T47D (cell line): ENCODE results near the gene TGFBR2.
A peak's percentile ranks its signal among the peaks of the same experiment; 100 is the strongest.
"Not testable (repeated sequence)": the region's sequence is repeated elsewhere in the genome, so short reads cannot be mapped to it uniquely, and the experiment has no call there.

Experiments used
- DNase-seq, 2 experiments: peaks; one replicate each; pipeline versions ENCODE4 v3.0.0 to v3.0.0-alpha.2; 2011 to 2012; ENCODE audit warnings: low read depth in 1 of 2, low spot score in 1 of 2
- JUND ChIP-seq: IDR thresholded peaks from 2 replicates; pipeline ENCODE4 v1.6.1; 2012; ENCODE audit warnings: low read depth
- in situ Hi-C: cut with HindIII; loops from 2 replicates; pipeline ENCODE4 v1.10.0; 2016; ENCODE audit warnings: low sequenced_read_pairs, low pct_unique_long_range_greater_than_20kb

The TGFBR2 gene

DNA sequence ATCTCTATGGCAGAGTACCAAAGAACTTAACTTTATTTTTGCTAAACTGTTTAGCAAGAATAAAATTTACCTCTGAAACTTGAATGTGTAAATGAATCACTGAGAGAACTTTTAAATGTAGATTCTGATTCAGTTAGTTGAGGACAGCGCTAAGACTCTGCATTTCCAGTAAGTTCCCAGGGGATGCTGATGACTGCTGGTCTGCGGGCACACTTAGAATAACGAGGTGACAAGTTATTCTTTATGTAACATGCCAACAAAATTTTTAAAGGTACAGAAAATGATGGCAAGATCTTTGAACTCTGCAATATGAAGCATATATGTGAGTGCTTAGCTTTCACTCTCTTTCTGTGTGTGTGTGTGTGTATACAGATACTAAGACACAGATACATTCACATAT is 56.4 kb downstream of the TGFBR2 start:
- TF ChIP-seq JUND: no peak
- in situ Hi-C loops: no loop called here
- no peak for DNase-seq

DNA sequence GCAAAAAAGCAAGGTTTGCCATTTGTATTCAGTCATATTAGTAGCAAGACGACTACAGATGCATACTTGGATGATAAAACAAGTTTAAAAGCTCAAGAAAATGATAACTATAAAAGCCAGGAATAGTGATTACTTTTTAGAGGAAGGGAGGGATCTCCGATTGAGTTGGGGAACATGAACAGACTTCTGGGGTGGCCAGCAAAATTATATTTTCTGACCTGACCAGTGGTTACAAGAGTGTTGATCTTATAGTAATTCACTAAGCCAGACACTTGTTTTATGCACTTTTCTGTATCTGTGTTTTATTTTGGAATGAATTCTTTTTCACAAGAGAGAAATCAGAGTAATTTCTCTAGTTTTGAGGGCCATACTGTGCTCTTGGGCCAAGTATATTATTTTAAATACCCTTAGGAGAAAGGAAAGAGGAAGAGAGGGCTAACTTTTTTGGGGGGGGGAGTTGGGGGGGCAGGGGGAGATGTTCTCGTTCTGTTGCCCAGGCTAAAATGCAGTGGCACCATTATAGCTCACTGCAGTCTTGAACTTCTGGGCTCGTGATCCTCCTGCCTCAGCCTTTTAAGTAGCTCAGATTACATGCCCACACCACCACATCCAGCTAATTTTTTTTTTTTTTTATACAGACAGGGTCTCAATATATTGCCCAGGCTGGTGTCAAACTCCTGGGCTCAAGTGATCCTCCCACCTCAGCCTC is 57.3 kb downstream of the TGFBR2 start:
- DNase-seq: no peak
- no peak for TF ChIP-seq JUND
- in situ Hi-C loops: no loop called here

DNA sequence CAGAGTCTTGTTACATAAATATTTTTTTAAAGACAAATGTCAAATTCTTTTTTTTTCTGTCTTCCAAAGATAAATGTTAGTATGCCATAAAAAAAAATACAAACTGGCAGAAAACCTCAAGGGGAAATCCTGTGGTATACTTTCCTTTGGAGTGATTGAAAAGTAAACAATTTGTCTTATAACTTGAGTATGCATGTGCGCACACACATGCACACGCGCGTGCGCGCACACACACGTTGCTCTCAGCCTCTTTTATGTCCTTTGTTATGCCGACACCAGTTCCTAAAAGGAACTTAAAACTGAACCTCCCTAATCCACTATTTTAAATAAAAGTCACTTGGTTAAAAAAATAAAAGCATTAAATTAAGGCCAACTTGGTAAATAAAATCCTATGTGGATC is 58.1 kb downstream of the TGFBR2 start:
- in situ Hi-C loops: no loop called here
- no peak for TF ChIP-seq JUND
- no peak for DNase-seq

DNA sequence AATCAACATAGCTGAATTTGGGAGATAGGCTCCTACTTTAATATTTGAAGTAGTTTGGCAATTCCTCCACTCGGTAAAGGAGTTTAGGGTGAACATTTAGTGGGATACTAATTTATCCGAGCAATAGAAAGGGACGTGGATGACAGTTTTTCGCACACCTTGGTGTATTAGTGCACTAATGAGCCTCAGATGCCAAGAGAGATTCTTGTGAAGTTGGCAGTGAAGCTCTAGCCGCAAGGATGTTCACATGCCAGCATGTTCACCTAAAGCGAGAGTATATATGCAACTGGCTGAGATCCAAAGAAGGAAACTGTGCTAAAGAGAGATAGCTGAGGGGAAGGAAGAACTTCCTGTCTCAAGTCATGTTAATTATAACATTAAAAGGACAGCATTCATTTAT is 58.5 kb downstream of the TGFBR2 start:
- in situ Hi-C loops: no loop called here
- no peak for DNase-seq
- TF ChIP-seq JUND: no peak

DNA sequence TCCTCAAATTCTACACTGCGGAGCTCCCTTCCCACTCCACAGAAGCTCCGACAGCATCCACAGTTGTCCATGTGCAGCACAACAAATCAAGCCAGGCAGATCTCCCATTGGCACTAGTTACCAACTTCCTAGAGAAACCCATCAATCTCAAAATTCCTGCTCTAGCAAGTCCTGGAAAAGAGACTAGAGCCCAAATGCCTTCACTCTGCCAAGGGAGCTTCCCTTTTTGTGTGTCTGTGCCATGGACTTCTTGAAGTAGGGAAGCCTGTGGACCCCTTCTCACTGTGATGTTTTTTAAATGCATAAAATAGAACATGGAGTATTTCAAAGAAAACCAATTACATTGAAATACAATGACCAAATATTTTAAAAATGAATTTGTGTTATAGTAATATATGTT is 59.1 kb downstream of the TGFBR2 start:
- in situ Hi-C loops: no loop called here
- no peak for DNase-seq
- no peak for TF ChIP-seq JUND

DNA sequence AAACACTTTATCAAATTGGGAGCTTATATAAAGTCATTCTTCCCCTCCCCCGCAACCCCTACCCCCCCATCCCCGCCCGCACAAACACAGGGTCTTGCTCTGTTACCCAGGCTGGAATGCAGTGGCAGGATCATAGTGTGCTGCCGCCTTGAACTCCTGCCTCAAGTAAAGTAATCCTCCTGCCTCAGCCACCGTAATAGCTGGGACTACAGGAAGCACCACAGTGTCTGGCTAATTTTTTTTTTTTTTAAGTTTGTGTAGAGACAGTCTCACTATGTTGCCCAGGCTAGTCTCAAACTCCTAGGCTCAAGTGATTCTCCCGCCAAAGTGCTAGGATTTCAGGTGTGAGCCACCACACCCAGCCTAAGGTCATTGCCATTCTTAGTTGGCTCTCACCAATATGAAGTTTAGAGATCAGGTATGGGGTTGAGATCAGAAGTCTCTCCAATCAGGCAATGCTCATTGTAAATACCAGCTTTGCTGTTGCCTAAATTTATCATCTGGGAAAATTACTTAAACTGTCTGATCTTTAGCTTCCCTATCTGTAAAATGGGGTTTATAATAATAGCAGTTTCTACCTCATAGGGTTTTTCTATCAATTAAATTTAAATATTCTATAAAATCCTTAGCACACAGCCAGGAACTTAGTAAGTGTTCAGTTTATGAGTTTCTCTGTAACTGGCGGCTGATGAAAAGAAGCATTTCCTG is 60.3 kb downstream of the TGFBR2 start:
- in situ Hi-C loops: no loop called here
- TF ChIP-seq JUND: no peak
- DNase-seq: no peak

DNA sequence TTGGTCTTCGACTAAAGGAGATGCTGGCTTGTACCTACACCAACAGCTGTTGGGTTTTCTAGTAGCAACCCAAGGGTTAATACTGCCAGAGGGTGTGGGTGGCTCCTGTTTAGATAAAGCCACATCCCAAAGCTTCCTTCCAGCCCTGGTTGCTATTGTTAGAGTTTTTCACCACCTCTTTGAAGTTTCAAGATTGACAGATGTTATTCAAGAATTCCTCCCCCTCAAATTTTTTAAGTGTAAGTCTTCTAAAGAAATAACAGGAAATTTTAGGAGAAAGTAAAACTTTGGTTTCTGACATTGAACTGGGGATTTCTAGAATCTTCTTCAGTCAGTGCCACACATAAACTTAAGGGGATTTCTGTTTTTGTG is 60.9 kb downstream of the TGFBR2 start:
- DNase-seq: no peak
- in situ Hi-C loops: no loop called here
- no peak for TF ChIP-seq JUND

DNA sequence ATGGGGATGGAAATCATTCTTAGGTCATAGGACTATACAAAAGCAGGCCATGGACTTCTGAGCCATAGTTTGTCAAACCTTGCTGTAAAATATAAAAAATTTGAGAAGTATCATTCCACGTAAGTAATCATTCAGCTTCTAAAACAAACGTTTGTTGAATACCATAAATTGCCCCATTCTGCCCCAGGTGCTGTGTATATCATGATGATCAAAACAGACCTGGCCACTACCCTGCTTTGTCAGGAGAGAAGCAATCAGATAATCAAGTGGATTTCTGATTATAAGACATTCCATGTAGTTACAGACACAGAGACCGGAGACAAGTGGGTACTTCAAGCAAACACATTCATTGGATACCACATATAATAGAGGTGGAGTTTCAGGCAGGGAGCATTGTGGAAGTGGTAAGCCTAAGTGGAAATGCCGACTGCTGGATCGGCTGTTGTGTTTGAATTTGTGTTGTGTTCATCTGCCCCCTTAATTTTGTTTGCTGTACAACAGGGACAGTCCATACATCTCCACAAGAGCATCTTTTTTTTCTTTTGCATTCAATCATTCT is 61.7 kb downstream of the TGFBR2 start:
- TF ChIP-seq JUND: no peak
- no peak for DNase-seq

DNA sequence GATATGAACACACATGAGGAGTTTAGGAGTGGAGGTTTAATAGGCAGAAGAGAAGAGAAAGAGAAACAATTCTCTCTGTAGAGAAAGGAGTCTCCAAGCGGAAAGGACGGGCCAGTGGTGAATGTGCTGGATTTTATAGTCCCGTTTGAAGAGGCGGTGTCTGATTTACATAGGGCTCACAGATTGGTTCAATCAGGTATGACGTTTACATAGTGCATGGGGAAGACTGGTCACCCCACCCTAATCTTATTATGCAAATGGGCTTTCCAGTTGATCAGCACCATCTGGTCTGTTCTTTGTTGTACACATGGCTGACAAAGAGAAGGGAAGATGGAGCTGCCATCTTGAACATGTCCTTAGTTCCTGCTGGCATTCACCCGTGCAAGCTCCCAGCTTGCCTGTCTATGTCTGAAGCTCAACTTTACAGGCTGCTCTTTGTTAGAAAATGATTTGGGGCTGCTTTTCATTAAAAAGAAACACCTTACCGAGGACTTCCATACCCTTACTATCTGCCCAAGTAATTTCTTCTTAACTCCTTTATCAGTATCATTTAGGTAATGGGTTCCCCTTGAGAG is 63.0 kb downstream of the TGFBR2 start:
- in situ Hi-C loops: not testable (repeated sequence)
- peak in 1 of 2 experiments; percentile 63 for DNase-seq

More for the DNA sequence above, 61.7 kb downstream of the TGFBR2 start:
- in situ Hi-C loops: no loop called here

DNA sequence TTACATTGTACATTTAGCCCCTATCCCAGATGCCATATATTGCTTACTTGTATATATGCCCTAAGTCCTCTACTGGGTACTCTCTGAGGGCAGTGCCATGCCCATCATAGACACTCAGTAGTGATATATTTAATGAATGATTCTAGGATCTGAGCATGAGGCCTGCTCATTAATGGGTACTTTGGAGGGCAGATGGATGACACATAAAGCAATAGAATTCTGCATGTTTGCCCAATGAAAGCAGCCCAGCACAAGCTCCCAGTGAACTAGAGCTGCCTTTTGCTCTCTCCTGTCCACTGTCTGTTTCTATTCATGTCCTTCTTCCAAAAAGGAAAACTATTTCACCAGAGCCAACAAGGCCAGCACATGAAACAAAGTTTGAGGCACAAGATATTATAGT is 63.9 kb downstream of the TGFBR2 start:
- TF ChIP-seq JUND: no peak
- DNase-seq: no peak
- in situ Hi-C loops: no loop called here

DNA sequence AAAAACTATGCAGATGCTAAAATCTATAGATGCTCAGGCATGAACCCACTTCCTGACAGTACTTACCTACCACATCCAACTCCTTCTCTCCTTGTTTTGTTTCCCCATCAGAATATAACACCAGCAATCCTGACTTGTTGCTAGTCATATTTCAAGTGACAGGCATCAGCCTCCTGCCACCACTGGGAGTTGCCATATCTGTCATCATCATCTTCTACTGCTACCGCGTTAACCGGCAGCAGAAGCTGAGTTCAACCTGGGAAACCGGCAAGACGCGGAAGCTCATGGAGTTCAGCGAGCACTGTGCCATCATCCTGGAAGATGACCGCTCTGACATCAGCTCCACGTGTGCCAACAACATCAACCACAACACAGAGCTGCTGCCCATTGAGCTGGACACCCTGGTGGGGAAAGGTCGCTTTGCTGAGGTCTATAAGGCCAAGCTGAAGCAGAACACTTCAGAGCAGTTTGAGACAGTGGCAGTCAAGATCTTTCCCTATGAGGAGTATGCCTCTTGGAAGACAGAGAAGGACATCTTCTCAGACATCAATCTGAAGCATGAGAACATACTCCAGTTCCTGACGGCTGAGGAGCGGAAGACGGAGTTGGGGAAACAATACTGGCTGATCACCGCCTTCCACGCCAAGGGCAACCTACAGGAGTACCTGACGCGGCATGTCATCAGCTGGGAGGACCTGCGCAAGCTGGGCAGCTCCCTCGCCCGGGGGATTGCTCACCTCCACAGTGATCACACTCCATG is 65.3 kb downstream of the TGFBR2 start:
- no peak for TF ChIP-seq JUND
- in situ Hi-C loops: no loop called here

DNA sequence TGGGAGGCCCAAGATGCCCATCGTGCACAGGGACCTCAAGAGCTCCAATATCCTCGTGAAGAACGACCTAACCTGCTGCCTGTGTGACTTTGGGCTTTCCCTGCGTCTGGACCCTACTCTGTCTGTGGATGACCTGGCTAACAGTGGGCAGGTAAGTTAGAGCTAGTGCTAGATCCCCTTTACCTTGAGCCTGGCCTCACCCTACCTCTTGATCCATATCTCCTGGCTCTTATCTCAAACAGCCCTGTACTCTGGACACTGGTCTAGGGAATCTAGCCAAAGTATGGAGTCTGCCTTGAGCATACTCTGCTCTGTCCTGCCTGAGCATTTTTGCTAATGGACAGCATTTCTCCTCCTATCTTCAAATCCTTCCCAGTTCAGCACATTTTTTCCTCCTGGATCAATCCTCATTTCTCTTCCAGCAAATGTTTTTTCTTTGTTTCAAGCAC is 65.9 kb downstream of the TGFBR2 start:
- no peak for TF ChIP-seq JUND
- in situ Hi-C loops: no loop called here
- no peak for DNase-seq

More for the DNA sequence above, 65.3 kb downstream of the TGFBR2 start:
- no peak for DNase-seq

DNA sequence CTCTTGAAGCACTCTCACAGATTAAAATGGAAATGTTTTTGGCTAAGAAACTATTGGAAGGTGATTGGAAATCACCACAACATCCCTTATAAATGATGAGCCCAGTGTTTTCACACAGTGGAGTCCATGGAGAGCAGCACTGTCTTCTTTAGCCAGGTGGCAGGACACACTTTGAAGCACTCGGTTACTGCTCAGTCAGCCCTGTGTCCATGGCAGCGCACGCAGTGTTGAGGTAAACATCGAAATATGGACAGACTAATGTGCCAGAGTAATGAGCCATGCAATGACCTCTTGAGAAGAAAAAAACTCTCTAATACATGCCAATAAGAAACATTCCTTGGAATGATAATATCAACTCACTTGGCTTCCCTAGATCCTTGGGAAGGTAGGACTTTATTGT is 66.6 kb downstream of the TGFBR2 start:
- no peak for TF ChIP-seq JUND
- no peak for DNase-seq
- in situ Hi-C loops: no loop called here
